Lung (tissue), 12 donors: Measurements from ENCODE around the gene ZNF165. TPM values are rescaled to one million over a fixed set of nuclear protein-coding genes. Genes with fewer than 3 reads are reported as not detected.
A peak's percentile ranks its signal among the peaks of the same experiment; 100 is the strongest.

ENCODE experiments used
- ATAC-seq: fragments of 200-7000 bp; cut with Tn5 transposase; one replicate; pipeline ENCODE4 v1.9.1; 2020; ENCODE audit warnings: moderate number of reproducible peaks; ENCODE audit not compliant: insufficient read depth, low FRiP score
- DNase-seq, 3 donors: peaks; one replicate each; pipeline ENCODE4 v3.0.0-alpha.2; 2013 to 2017
- H3K27ac ChIP-seq, 2 donors: one replicate each; pipeline ENCODE4 v1.5.1; 2013; ENCODE audit warnings: mild to moderate bottlenecking in 2 of 2, moderate library complexity in 2 of 2, control low read depth in 1 of 2, inconsistent platforms in 1 of 2, low read depth in 1 of 2, low read length in 1 of 2
- H3K27me3 ChIP-seq, 3 donors: one replicate each; pipeline ENCODE4 v1.5.1; 2013; ENCODE audit warnings: low read length in 2 of 3; ENCODE audit not compliant: control insufficient read depth in 3 of 3, insufficient read depth in 3 of 3
- H3K36me3 ChIP-seq, 4 donors: one replicate each; pipeline ENCODE4 v1.5.1; 2013; ENCODE audit warnings: low read length in 4 of 4, mild to moderate bottlenecking in 1 of 4, moderate library complexity in 1 of 4; ENCODE audit not compliant: control insufficient read depth in 4 of 4, insufficient read depth in 4 of 4
- H3K4me1 ChIP-seq, 5 donors: one replicate each; pipeline ENCODE4 v1.5.1; 2013; ENCODE audit warnings: low read length in 5 of 5, mild to moderate bottlenecking in 2 of 5, moderate library complexity in 1 of 5; ENCODE audit not compliant: control insufficient read depth in 5 of 5, insufficient read depth in 5 of 5
- H3K4me3 ChIP-seq: one replicate; pipeline ENCODE4 v1.5.1; 2013; ENCODE audit warnings: mild to moderate bottlenecking, control low read depth, moderate library complexity
- H3K9ac ChIP-seq, 2 donors: one replicate each; pipeline ENCODE4 v1.5.1; 2013; ENCODE audit warnings: low read length in 2 of 2, control low read depth in 1 of 2; ENCODE audit not compliant: insufficient read depth in 1 of 2
- H3K9me3 ChIP-seq, 4 donors: one replicate each; pipeline ENCODE4 v1.5.1; 2013; ENCODE audit warnings: low read length in 3 of 4, mild to moderate bottlenecking in 1 of 4, moderate library complexity in 1 of 4; ENCODE audit not compliant: control insufficient read depth in 4 of 4, insufficient read depth in 3 of 4
- CTCF ChIP-seq: IDR thresholded peaks from 2 replicates; pipeline ENCODE4 v1.5.1; 2012; ENCODE audit warnings: mild to moderate bottlenecking; ENCODE audit errors: control extremely low read depth, extremely low read depth
- WGBS, 2 donors: extraction: QIAGEN DNeasy Blood & Tissue Kit; methylation state at CpG; one replicate each; pipeline ENCODE4 v1.1.7; 2013; 5-methylcytosine and 5-hydroxymethylcytosine counted together
- polyA plus RNA-seq, 2 donors: library from polyadenylated mRNA; stranded (reverse); fragments of 200-250 nt; gene quantifications; one replicate each; pipeline ENCODE4 v1.2.1, GENCODE V29; 2013
- total RNA-seq, 2 donors: library from RNA; depleted of rRNA in 1 of 2; stranded (reverse); fragments of >200 nt in 1 of 2; gene quantifications; one replicate each; pipeline ENCODE4 v1.2.1, GENCODE V29; 2014 to 2021
- donor health status: control.
- donor health status: control.
- donor health status: Bipolar disorder and iron deficiency.
- donor health status: healthy.
- donor health status: DM: yes; HTN: yes; CAD: no.

The ZNF165 gene
- total and polyA plus RNA-seq, 4 donors: 2.1 to 5.2 (median 3.3) TPM

DNA sequence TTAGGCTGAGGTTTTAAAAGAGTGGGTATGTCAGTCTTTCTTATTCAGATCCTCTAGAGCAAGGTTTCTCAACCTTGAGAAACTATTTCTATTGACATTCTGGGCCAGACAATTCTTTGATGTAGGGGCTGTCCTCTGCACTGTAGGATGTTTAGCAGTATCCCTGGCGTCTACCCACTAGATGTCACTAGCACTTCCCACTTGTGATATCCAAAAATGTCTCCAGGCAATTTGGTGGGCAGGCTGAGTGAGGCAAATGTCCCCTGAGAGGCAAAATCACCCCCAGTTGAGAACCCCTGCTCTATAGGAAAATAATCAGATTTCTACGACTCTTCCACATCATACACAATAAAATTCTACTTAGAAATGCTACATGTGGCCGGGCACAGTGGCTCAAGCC, 53.6 kb downstream of the ZNF165 start:
- ATAC-seq: no peak
- H3K4me1 ChIP-seq: peaks cover 0 to 20% (median 9%) of the 10 kb centered on the region in 5 donors
- H3K27ac ChIP-seq: no peak overlapping the region
- H3K27me3 ChIP-seq: no peaks in the 10 kb centered on the region
- H3K9ac ChIP-seq: no peak overlapping the region
- peaks cover 0 to 8% (median 4%) of the 10 kb centered on the region in 4 donors for H3K36me3 ChIP-seq
- no peaks in the 10 kb centered on the region for H3K9me3 ChIP-seq
- no peak for TF ChIP-seq CTCF
- 57 to 60% methylated on average over 3 of the region's 3 CpGs for WGBS, 2 donors
- peak; percentile 26 to 55 (median 51) for DNase-seq
- no peak overlapping the region for H3K4me3 ChIP-seq

GRCh38 chr6:28134716-28135115, 54.3 kb downstream of the ZNF165 start:
- TF ChIP-seq CTCF: no peak
- peaks cover 0 to 4% (median 2%) of the 10 kb centered on the region in 4 donors for H3K36me3 ChIP-seq
- H3K4me1 ChIP-seq: peaks cover 0 to 20% (median 9%) of the 10 kb centered on the region in 5 donors
- no peak overlapping the region for H3K4me3 ChIP-seq
- H3K27ac ChIP-seq: no peak overlapping the region
- no peak for ATAC-seq
- H3K9ac ChIP-seq: no peak overlapping the region
- no peaks in the 10 kb centered on the region for H3K27me3 ChIP-seq
- no peaks in the 10 kb centered on the region for H3K9me3 ChIP-seq
- 50 to 59% methylated on average over 1 of the region's 1 CpG for WGBS, 2 donors
- DNase-seq: no peak

- no peaks in the 10 kb centered on the region for H3K27me3 ChIP-seq
- DNase-seq (peak in 1 of 3 donors; percentile 11), ATAC-seq (no peak)
- H3K4me1 ChIP-seq: peaks cover 0 to 20% (median 9%) of the 10 kb centered on the region in 5 donors
- no peak overlapping the region for H3K27ac ChIP-seq
- H3K36me3 ChIP-seq: peaks cover 0 to 4% (median 2%) of the 10 kb centered on the region in 4 donors
- 19 to 24% methylated on average over 3 of the region's 3 CpGs for WGBS, 2 donors
- no peak for TF ChIP-seq CTCF
- H3K9ac ChIP-seq: peak overlapping the region in 1 of 2 donors; percentile 99
- no peaks in the 10 kb centered on the region for H3K9me3 ChIP-seq
- no peak overlapping the region for H3K4me3 ChIP-seq
Observed at GRCh38 chr6:28135393-28135792, 55.0 kb downstream of the ZNF165 start.
